GM18909 (cell line): ENCODE results near the gene RPL18.

ENCODE experiments used
- ATAC-seq: cut with Tn5 transposase; IDR thresholded peaks from one replicate; pipeline ENCODE4 v1.9.1; 2021; ENCODE audit warnings: mild to moderate bottlenecking; ENCODE audit not compliant: unreplicated experiment, poor library complexity

The RPL18 gene

DNA sequence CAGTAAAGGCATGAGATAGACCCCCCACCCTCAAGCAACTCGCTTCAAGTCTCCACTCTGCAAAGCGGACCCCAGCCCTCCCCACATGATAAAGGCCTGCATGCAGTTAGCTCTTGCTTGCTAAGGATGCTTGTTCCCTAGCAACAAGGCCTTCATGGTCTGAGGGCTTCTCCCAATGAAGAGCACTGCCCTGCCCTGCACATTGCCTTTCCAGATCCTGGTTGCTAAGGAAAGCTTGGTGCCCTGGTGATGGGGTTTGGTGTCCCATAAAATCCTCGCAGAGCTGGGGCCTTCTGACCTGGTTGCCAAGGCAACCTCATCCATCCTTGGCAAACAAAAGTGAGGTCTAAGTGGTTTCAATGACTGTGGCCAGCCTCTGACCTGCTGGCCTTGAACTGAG is 12.2 kb upstream of the RPL18 start:
- no peak for ATAC-seq

DNA sequence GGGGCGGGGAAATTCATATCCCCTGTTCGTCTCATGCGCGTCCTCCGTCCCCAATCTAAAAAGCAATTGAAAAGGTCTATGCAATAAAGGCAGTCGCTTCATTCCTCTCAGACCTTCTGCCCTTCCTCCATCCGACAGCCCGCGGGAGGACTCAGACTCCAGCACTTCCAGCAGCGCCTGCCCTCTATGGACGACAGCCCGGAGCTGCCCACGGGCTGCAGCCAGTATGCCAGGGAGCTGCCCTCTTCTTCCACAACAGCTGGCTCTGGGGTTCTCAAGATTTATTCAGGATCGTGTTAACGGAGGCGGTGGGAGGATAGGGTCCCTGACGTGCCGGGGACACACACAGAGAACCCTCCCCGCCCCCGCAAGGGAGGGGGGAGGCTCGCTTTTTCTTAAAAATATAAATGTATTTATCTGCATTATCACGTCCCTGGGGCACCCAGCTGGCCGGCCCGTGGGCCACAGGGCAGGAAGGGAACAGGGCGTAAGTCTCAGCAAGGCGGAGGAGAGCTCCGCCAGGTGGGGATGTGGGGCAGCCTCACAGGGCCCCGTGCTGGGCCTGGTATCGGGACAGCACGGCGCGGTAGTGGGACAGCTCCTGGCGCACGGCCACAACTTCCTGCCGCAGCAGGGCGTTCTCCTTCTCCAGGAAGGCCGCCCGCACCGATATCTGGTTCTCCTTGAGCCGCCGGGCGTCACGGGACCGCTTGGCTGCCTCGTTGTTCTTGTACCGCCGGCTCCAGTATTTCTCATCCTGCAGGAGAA is 11.5 kb upstream of the RPL18 start:
- no peak for ATAC-seq

DNA sequence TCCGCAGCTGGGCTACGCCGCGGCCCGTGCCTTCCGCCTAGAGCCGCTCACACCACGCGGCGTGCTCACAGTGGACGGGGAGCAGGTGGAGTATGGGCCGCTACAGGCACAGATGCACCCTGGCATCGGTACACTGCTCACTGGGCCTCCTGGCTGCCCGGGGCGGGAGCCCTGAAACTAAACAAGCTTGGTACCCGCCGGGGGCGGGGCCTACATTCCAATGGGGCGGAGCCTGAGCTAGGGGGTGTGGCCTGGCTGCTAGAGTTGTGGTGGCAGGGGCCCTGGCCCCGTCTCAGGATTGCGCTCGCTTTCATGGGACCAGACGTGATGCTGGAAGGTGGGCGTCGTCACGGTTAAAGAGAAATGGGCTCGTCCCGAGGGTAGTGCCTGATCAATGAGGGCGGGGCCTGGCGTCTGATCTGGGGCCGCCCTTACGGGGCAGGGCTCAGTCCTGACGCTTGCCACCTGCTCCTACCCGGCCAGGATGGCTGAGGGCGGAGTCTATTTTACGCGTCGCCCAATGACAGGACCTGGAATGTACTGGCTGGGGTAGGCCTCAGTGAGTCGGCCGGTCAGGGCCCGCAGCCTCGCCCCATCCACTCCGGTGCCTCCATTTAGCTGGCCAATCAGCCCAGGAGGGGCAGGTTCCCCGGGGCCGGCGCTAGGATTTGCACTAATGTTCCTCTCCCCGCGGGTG is 10.8 kb upstream of the RPL18 start:
- ATAC-seq = no peak

DNA sequence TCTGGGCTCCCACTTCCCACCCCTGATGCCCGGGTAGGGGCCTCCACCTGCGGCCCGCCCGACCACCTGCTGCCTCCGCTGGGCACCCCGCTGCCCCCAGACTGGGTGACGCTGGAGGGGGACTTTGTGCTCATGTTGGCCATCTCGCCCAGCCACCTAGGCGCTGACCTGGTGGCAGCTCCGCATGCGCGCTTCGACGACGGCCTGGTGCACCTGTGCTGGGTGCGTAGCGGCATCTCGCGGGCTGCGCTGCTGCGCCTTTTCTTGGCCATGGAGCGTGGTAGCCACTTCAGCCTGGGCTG is 10.3 kb upstream of the RPL18 start:
- ATAC-seq = no peak

DNA sequence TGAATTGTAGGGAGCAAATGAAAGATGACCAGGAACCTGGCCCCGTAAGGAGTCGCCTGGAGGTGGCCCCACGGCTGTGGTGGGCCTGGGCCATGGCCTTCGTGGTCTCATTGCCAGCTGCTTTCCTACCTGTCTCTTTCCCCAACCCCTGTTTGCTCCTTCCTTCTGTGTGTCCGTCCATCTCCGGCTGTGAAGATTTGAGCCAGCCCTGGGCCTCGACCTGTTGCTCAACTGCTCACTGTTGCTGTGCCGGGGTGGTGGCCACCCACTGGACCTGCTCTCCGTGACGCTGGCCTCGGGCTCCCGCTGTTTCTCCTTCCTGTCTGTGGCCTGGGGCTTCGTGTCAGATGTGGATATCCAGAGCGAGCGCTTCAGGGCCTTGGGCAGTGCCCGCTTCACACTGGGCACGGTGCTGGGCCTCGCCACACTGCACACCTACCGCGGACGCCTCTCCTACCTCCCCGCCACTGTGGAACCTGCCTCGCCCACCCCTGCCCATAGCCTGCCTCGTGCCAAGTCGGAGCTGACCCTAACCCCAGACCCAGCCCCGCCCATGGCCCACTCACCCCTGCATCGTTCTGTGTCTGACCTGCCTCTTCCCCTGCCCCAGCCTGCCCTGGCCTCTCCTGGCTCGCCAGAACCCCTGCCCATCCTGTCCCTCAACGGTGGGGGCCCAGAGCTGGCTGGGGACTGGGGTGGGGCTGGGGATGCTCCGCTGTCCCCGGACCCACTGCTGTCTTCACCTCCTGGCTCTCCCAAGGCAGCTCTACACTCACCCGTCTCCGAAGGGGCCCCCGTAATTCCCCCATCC is 9.7 kb upstream of the RPL18 start:
- no peak for ATAC-seq

DNA sequence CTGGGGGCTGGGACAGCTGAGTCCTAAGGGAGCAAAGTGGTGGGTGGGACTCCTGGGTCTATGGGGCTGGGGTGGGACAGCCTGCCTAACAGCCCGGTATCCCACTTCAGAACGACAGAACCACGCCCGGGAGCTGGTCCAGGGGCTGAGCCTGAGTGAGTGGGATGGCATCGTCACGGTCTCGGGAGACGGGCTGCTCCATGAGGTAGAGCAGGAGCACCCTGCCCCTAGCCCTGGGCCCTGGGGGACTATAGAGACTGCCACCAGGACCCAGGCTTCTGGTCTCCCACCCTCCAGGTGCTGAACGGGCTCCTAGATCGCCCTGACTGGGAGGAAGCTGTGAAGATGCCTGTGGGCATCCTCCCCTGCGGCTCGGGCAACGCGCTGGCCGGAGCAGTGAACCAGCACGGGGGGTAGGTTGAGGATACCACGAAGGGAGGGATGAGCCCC is 8.9 kb upstream of the RPL18 start:
- ATAC-seq = no peak

DNA sequence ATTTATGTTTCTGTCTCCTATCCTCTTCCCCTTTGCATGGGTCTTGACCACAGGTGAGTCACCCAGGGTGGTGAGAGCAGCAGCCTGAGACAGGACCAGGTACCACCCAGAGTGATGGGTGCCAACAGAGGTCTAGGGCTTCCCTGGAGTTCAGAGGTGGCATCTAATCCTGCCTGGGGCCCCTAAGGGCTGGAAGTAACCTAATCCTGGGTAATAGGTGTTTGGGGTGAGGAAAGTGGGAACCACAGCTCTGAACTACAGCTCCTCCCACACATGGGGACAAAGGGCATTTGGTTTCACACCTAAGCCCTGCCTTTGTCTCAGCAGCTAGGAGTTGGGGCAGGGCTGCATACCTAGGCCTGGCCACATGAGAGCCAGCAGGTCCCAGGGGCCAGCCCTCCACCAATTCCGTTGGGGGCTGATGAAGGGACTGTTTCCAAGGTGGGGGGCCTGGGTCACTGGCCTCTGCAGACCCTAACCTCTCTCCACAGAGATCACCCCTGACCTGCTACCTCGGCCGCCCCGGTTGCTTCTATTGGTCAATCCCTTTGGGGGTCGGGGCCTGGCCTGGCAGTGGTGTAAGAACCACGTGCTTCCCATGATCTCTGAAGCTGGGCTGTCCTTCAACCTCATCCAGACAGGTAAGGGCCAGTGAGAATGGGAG is 8.4 kb upstream of the RPL18 start:
- no peak for ATAC-seq

DNA sequence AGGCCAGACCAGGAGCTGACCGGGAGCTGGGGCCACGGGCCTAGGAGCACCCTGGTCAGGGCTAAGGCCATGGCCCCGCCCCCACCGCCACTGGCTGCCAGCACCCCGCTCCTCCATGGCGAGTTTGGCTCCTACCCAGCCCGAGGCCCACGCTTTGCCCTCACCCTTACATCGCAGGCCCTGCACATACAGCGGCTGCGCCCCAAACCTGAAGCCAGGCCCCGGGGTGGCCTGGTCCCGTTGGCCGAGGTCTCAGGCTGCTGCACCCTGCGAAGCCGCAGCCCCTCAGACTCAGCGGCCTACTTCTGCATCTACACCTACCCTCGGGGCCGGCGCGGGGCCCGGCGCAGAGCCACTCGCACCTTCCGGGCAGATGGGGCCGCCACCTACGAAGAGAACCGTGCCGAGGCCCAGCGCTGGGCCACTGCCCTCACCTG is 6.9 kb upstream of the RPL18 start:
- no peak for ATAC-seq

DNA sequence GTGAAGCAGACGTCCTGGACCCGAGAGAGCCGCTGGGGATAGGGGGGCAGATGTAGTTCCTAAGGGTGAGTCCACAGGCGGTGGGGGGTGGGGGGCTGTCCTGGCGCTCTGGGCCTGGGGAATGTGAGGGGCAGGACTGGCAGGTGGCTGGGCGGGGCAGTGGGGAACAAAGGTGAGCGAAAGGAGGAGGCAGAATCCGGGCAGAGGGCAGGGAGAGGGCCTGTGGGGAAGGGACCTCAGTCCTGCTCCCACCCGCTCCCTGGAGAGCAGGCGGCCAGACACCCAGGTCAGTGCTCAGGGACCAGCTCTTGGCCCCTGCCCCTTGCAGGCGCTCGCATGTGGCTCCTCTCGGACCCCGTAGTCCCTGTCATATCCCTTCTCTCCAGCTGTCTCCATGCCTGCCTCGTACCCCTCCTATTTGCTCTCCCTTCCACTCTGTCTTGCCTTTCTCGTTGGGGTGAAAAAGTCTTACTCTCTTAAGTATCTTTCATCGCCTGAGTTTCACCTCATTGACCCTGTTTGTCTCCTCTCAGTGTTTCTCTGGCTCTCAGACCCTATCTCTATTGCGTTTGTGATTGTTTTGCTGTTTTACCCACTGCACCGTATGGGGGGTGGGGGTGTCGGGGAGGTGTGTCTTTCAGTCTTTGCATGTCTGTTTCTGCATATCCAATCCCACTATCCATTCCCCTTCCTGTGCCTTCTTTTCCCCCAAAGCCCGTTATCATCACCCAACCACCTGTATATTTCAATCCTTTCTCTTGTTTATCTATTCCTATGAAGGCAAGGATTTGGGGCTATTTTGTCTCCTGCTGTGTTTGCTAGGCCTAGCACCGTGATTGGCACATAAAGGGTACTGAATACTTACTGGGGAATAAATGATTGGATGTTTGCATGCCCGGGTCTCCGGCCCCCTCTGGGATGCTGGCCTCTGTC is 6.1 kb upstream of the RPL18 start:
- no peak for ATAC-seq

DNA sequence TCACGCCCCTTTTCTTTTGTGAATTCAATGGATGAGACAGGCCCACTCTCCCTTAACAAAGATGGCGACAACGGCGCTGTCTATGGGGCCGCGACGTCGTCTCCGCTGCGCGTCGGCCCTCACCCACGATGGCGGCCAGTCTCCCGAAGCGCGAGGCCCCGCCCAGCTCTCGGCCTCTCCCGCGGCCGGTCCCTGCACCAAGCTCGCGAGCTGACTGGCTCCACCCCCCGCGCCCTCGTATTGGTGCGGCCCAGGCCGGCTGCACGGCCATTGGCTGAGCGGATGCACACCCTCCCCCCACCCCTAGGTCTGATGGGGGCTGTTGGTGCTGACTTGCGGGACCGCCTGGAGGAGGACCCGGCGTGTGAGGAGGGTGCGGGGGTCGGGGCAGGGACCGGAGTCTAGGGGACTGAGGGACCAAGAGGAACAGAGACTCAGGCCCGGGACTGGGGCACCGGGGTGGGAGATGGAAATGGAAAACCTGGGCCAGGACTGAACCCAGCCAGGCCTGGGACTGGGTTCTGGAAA is 5.2 kb upstream of the RPL18 start:
- ATAC-seq = peak; percentile 62

DNA sequence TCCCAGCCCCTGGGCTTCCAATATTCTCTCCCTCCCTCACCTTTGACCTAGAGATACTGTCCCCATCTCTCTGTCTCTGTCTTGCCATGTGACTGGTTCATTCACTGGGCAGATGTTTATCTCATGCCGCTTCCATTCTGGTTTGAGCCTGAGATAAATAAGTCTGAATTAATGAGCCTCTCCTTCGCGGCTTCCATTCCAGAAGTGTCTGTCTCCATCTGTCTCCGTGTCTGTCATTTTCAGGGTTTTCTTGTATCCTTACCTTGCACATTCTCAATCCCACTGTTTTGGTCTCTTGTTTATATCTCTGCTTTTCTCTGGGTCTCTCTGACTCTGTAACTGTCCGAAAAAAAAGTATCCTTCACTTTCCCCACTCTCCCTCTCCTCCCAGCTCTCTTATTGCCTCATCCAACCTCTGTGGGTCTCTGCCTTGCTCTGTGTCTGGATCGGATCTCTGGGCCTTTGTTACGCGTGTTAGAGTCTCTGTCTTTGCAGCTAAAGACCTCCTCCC is 4.6 kb upstream of the RPL18 start:
- ATAC-seq = no peak

DNA sequence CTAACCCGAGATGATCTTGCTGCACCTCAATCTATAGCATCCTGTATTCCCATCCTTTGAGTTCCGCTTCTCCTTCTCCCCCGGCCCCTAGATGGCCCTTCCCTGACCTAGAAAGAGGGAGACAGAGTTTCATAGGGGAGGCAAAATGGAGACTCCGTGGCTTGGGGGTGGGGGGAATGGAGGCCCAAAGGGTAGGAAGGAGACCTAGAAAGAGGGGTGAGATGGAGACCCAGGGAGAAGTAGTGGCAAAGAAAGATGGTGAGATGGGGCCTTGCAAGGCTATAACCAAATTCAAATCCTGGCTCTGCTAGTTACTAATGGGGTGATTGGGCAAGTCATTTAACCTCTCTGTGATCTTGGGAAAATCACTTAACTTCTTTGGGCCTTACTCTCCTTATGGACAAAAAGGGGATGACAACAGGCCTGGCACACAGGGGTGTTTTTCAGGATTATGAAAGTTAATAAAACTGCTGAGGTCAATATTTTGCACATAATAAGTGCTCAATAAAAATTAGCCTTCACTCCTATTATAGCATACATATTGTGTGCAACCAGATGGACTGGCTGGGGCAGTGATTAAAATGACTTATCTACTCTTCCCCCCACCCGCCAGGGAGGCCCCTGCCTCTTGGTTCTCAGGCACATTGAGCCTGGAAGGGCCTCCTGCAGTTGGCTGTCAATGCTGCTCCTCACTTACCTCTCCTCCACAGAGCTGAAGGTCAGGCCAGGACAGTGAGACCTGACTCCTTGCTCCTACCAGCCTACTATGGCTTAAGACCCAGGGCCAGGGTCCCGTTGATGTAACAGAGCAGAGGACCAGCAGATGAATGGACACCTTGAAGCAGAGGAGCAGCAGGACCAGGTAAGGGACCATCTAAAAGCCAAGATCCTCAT is 961 bp upstream of the RPL18 start:
- no peak for ATAC-seq

DNA sequence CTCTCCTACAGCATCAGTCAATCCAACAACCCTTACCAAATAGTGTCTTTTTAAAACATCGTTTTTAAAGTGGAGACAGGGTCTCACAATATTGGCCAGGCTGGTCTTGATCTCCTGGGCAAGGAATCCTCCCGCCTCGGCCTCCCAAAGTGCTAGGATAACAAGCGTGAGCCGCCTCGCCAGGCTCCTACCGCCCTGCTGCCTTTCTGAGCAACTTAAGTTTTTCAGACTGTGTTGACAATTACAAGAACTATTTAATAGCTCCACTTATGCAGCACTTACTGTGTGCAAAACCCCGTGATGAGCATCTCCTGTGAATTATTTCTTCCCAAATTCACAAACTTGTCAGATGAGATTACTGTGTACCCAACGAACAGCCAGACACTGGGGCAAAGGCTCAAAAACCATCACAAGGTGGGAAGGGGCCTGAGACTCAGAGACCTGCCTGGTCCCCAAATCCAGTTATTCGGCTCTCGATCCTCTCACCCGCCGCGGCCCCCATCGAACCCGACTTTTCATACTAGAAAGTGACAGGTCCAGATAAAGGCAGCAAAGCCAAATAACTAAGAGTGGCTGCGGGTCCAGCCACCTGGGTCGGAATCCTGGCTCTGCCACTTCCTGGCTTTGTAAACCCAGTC is 581 bp downstream of the RPL18 start:
- ATAC-seq = no peak

DNA sequence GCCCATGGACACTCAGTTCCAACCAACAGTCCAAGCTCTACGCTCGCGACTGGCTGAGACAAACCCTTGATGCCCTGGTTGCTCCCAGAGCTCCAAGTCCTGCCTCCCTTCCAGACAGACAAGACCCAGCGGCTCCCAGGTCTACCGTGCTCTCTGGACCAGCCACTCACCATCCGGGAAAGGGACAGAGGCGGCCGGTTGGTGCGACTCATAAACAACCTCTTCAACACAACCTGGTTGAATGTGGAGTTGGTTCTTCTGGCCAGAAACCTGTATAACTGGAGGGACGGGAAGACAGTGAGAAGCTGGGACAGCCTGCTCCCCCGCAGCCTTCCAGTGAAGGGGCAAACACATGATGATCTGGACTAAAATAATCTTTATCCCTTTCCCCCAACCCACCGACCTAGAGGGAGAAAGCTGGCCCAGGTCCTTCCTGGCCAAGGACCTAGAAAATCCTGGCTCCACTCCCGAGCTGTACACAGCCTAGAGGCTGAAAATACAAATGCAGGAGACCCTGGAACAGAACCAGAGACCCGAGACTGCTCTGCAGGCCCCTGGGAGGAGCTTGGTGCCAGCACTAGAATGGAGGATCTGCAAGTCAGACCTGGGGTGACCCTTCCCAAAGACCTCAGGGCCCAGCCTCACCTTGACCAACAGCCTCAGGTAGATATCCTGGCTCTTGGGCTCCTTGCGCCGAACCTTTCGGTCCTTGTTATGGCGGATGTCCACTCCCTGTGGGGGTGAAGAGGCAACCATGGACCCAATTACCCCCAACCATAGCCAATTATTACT is 1.6 kb downstream of the RPL18 start:
- ATAC-seq = no peak

DNA sequence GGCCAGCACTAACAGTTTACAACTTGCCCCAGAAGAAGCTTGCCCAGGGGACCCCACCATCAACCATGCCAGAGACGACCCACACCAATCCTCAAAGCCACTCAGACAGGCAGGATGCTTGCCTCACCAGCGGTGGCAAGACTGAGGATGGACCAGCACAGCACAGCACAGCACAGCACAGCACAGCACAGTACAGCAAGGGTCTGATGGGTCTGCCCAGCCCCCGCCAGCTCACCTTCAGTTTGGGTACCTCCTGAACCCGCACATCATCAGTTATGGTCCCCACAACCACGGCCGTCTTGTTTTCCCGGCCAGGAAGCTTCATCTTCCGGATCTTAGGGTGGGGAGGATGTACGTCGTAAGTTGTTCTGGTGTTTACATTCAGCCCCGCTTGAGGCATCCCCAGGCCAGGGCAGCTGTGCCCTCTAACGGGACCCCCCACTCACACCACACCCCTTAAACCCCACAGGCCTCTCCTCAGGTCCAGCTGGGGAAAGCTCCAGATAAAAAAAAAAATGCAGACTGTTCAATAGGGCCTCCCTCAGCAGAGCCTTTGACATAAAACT is 2.4 kb downstream of the RPL18 start:
- no peak for ATAC-seq

DNA sequence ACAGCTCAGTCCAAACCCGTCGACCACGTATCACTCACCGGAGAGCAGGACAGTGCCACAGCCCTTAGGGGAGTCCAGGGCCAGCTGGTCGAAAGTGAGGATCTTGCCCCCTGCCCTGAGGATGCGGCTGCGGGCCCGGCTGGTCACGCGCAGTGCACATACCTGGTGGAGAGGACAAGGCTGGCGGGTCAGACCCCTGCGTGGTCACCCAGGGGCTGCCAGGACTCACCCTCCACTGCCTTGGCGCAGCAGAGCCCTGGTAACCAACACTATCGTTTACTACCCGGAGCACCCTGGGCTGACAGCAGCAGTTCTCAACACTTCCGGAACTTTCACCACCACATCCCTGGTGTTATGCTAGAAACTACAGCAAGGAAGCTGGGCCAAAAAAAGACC is 2.9 kb downstream of the RPL18 start:
- no peak for ATAC-seq
